HG02870 (cell line): Measurements from ENCODE around the gene NLRP3.
"Not testable (repeated sequence)": the region's sequence is repeated elsewhere in the genome, so short reads cannot be mapped to it uniquely, and the experiment has no call there.

Experiments
- ATAC-seq: cut with Tn5 transposase; IDR thresholded peaks from one replicate; pipeline ENCODE4 v1.9.1; 2021; ENCODE audit warnings: mild to moderate bottlenecking, moderate library complexity; ENCODE audit not compliant: unreplicated experiment

Gene NLRP3

GRCh38 chr1:247415423-247416361, at the start of gene NLRP3:
TSS of gene NLRP3 (plus strand) at chr1:247416173. CDS start at chr1:247418801, 2,628 bp downstream.
- ATAC-seq = no peak

- not testable (repeated sequence) for ATAC-seq
These were observed 49.6 kb upstream of the NLRP3 start for GRCh38 chr1:247366345-247366744.

GRCh38 chr1:247366926-247367645, 48.9 kb upstream of the NLRP3 start:
- ATAC-seq = no peak

- ATAC-seq = no peak
These were observed 48.1 kb upstream of the NLRP3 start for GRCh38 chr1:247367786-247368422.

GRCh38 chr1:247368490-247369145, 47.4 kb upstream of the NLRP3 start:
- ATAC-seq = no peak

GRCh38 chr1:247370786-247371732, 44.9 kb upstream of the NLRP3 start:
- ATAC-seq = no peak

- ATAC-seq = no peak
These were observed 44.1 kb upstream of the NLRP3 start for GRCh38 chr1:247371801-247372259.

GRCh38 chr1:247373721-247374141, 42.2 kb upstream of the NLRP3 start:
- peak; percentile 71 for ATAC-seq

GRCh38 chr1:247374651-247375334, 41.2 kb upstream of the NLRP3 start:
- ATAC-seq = not testable (repeated sequence)

GRCh38 chr1:247375747-247376146, 40.2 kb upstream of the NLRP3 start:
- no peak for ATAC-seq

GRCh38 chr1:247376659-247377058, 39.3 kb upstream of the NLRP3 start:
- no peak for ATAC-seq

GRCh38 chr1:247377656-247378055, 38.3 kb upstream of the NLRP3 start:
- ATAC-seq = not testable (repeated sequence)

- ATAC-seq = no peak
These were observed 37.5 kb upstream of the NLRP3 start for GRCh38 chr1:247378334-247379073.

- no peak for ATAC-seq
These were observed 30.7 kb upstream of the NLRP3 start for GRCh38 chr1:247385283-247385682.

- peak; percentile 33 for ATAC-seq
These were observed 29.8 kb upstream of the NLRP3 start for GRCh38 chr1:247386217-247386616.

- ATAC-seq = no peak
These were observed 29.3 kb upstream of the NLRP3 start for GRCh38 chr1:247386687-247387086.

GRCh38 chr1:247387096-247387495, 28.9 kb upstream of the NLRP3 start:
- no peak for ATAC-seq

- no peak for ATAC-seq
These were observed 28.4 kb upstream of the NLRP3 start for GRCh38 chr1:247387565-247387964.
